A549 treated with RU486 at 1 μM for 4 hours (cell line): Measurements from ENCODE around the gene WDHD1. TPM values are rescaled to one million over a fixed set of nuclear protein-coding genes. Genes with fewer than 3 reads are reported as not detected.

Experiments used
- total RNA-seq: library from RNA; stranded (reverse); fragments of 200-300 nt; extraction: Qiagen RNA extraction; gene quantifications from 5 replicates; pipeline ENCODE4 v1.2.3, GENCODE V29; 2022; ENCODE audit warnings: low read depth

Gene WDHD1
- total RNA-seq, result 7.7 to 13.5 TPM (median 12.8 TPM) in 5 replicates

GRCh38 chr14:55026793-55027561, at the start of gene WDHD1, which contains the start of gene SOCS4:
WDHD1 (minus strand) TSS chr14:55027099; CDS start chr14:55026787, 312 bp downstream.
SOCS4 (plus strand) TSS chr14:55027236; CDS start chr14:55043042, 15,806 bp downstream.

GRCh38 chr14:55051423-55052268, 24.7 kb upstream of the WDHD1 start, which contains the start of gene MAPK1IP1L:
MAPK1IP1L (plus strand) TSS chr14:55051647; CDS start chr14:55061684, 10,037 bp downstream.

GRCh38 chr14:54902521-54903420, 124.1 kb downstream of the WDHD1 start, which contains the start of gene GCH1:
GCH1 (minus strand) TSS chr14:54902826; CDS start chr14:54902663, 163 bp downstream.

Other genes starting within 250 kb of the WDHD1 start
- 1.8 to 3.8 TPM (median 3.4 TPM) in 5 replicates for gene GCH1, start 124.3 kb downstream of the WDHD1 start, total RNA-seq
- 4.6 to 9.7 TPM (median 9.1 TPM) in 5 replicates for gene SOCS4, start 137 bp upstream of the WDHD1 start, total RNA-seq
- 103 to 120 TPM (median 114 TPM) in 5 replicates for gene MAPK1IP1L, start 24.5 kb upstream of the WDHD1 start, total RNA-seq
- 150 to 195 TPM (median 179 TPM) in 5 replicates for gene LGALS3, start 102.2 kb upstream of the WDHD1 start, total RNA-seq
- gene DLGAP5, start 164.5 kb upstream of the WDHD1 start, total RNA-seq, result 19.2 to 42.0 TPM (median 33.7 TPM) in 5 replicates
- gene FBXO34, start 244.3 kb upstream of the WDHD1 start, total RNA-seq, result 10.9 to 16.3 TPM (median 14.8 TPM) in 5 replicates